Right renal pelvis (tissue), 4 donors: ENCODE results near the gene NOTCH1. TPM values are rescaled to one million over a fixed set of nuclear protein-coding genes. Genes with fewer than 3 reads are reported as not detected.

Experiments
- DNase-seq, 4 donors: peaks; one replicate each; pipeline ENCODE4 v3.0.0-alpha.2; 2013; ENCODE audit warnings: low read depth in 4 of 4, low spot score in 3 of 4, missing footprints in 1 of 4
- polyA plus RNA-seq, 4 donors: library from polyadenylated mRNA; unstranded; fragments of 120-200 nt; gene quantifications; one replicate each; pipeline ENCODE4 v1.2.1, GENCODE V29; 2013; ENCODE audit not compliant: insufficient read length in 4 of 4

Gene NOTCH1
- polyA plus RNA-seq, 4 donors, result 25.4 to 41.4 (median 29.5) TPM

- no peak for DNase-seq
Observed at GRCh38 chr9:136536051-136536720, 9.7 kb downstream of the NOTCH1 start.

- DNase-seq, result no peak
Observed at GRCh38 chr9:136535070-136535469, 10.8 kb downstream of the NOTCH1 start.

GRCh38 chr9:136534366-136534765, 11.5 kb downstream of the NOTCH1 start:
- DNase-seq, result no peak

- no peak for DNase-seq
Observed at GRCh38 chr9:136533775-136534157, 12.1 kb downstream of the NOTCH1 start.

DNA sequence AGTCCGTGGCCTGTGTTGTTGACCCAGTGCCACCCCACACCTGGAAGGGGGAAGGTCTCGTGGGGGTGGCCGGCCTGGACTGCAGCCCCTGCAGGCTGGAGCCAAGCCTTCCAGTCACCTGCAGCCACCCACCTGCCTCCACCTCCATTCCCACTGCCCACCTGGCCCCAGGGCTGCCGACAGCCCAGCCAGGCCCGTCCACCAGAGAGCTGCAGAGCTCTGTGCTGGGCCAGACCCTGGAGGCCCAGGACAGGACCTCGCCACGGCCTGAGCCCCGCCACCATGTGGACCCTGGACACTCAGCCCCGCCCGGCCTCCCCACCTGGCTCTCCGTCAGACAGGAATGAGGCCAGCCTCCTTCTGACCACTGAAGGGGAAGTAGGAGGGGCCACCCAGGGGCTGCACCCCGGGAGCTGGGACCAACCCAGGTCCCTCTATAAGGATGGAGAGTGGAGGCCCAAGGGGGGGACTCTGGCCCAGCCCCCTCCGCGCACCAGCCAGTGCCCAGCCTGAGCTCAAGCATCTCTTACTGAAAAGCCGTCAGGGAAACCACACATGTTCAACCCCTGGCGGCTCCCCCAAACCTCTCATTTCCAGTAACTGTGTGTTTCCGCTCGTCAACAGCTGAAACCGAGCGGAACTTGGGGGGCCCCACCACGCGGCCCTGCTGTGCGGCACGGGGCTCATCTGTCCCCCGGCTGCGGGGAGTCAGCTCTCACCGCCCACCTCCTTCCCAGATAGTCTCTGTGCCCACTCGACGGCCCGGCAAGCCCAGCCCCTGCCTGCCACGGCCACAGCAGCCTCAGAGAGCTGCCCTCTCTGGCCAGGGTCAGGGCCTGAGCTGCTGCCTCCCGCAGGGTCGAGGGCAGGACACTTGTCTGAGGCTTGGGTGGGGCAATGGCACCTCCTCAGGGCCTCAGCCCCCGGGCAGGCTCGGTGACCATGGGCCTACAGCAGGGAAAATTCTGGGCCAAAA, 12.8 kb downstream of the NOTCH1 start:
- DNase-seq, result no peak

GRCh38 chr9:136531904-136532798, 13.7 kb downstream of the NOTCH1 start:
- DNase-seq, result no peak

DNA sequence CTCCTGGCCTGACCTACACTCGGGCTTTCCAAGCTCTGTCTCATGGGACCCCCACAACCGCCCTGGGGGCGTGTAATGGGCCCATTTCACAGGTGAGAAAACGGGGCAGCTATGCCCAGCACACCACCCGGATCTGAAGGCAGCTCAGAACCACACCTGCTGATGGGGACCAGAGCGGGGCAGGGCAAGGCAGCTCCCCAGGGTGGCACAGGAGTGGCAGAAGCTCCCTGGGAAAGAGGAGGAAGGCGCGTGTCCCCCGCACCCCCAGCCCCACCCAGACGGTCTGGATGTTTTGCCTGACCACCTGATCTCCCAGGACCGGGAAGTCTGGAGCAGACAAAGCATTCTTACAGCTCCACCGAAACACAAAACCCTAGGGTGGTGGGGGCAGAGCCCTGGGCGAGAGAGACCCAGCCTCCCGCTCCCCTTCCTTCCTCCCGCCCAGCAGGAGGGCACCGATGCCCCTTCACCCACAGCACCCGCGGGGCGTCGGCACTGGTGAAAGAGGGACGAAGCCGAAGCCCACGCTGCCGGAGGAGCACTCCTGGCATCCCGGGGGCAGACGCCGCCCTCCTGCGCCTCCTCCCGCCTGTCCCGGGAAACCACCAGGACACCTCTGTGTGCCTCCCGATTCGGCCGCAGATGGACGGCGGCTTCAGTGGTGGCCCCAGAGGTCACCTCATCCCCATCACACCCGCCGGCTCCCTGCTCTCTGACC, 14.5 kb downstream of the NOTCH1 start:
- no peak for DNase-seq

DNA sequence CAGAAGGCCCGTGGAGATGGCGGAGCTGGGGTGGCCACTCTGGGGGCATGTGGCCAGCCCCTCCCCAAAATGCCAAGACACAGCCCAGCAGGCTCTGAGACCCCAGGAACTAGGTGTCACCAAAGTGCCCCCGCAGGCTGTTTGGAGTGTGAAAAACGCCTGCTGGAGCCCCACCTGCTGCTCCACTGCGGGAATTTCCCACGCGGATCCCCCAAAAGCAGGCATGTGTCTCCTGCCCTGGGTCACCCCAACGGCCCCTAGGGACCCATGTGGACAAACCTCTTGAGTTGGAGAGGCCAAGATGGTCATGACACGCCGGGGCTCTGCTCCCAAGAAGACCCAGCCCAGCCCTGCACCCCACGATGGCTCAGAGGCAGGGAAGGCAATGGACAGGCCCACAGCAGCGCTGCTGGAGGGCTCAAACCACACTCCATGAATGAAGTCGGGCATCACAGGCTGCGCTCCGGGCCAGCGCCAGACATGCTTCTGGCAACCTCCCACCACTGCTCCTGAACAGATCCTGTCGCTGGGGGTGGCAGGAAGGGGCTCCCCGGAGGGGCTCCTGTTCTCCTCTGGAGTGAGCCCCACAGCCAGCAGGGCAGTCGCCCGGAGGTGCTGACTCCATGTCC, 15.3 kb downstream of the NOTCH1 start:
- DNase-seq, result no peak

- no peak for DNase-seq
Observed at GRCh38 chr9:136529516-136530460, 16.1 kb downstream of the NOTCH1 start.

GRCh38 chr9:136528716-136529341, 17.0 kb downstream of the NOTCH1 start:
- no peak for DNase-seq

GRCh38 chr9:136527721-136528710, 17.8 kb downstream of the NOTCH1 start:
- DNase-seq, result no peak

GRCh38 chr9:136527131-136527530, 18.7 kb downstream of the NOTCH1 start:
- DNase-seq, result no peak

DNA sequence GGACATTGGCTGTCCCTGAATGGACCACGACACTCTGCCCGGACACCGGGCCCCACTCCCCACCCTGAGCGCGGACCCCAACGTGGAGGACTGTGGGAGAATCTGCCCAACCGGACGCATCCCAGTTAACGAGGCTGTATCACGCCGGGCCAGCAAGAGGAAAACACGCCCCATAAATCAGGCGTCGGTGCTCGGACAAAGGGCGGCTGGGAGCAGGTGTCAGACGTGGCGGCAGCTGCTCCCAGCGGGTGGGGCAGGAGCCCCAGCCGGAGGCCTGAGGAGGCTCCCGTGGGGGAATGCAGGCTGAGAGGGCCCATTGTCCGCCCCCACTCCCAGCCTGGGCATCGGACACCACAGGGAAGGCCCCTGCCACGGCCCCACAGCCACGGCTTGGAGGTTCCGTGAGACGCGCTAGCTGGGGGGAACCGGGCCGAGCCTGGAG, 19.2 kb downstream of the NOTCH1 start:
- DNase-seq, result no peak

DNA sequence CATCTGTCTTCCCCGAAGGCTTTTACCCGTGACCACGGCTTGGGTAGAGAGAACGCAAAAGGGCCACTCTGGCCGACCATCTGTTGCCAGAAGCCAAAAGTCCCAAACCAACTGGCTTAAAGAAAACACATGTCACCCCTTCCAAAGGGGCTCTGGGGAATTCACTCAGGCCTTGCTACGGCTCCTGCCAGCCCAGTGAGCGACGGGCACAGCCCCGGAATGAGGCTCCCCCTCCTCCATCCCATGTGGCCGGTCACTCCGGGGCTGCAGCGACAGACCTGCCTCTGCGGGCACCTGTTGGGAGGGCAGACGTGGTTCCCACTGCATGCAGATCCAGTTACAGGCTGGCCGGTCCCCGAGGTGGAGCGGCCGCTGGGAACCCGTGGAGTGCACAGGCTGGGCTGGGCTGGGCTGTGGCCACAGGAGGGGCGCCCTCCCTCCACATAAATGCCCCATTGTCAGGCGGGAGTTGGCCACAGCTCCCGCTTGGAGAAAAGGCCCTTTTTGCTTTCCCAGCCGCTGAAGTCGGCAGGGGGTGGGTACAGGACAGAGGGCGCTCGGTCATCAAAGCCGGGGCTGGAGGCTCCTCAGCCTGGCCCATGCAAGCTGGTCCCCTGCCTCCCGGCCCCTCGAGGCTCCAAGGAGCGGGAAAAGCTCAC, 19.9 kb downstream of the NOTCH1 start:
- DNase-seq, result no peak

DNA sequence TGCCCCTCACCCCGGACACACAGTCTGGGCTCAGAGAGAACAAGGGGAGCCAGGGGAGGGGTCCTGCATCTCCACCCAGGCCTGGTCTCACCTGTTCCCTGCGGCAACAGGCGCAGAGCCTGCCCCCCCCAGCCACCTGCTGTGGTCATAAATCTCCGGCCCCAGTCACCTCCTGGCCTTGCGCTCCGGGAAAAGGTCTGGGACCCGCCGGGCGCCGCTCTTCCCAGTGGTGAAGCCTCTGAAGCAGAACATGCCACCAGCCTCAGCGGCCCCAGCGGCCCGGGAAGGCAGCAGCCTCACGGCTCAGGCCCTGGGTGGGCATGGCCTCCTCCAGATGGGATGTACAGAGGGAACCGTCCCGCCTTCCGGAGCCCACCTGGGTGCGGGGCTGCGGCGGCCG, 20.6 kb downstream of the NOTCH1 start:
- no peak for DNase-seq
